HG02970 (cell line): ENCODE results near the gene TMEM121B.
"Not testable (repeated sequence)": the region's sequence is repeated elsewhere in the genome, so short reads cannot be mapped to it uniquely, and the experiment has no call there.

Source experiments
- ATAC-seq: cut with Tn5 transposase; IDR thresholded peaks from one replicate; pipeline ENCODE4 v1.9.1; 2021; ENCODE audit warnings: mild to moderate bottlenecking, moderate library complexity, moderate number of reproducible peaks; ENCODE audit not compliant: unreplicated experiment, low FRiP score

Gene TMEM121B

GRCh38 chr22:17121233-17122195 lies at the start of gene TMEM121B:
TSS of gene TMEM121B (minus strand) at chr22:17121360. CDS start at chr22:17121127, 233 bp downstream.
- ATAC-seq, result no peak

GRCh38 chr22:17167486-17167885 lies 46.3 kb upstream of the TMEM121B start:
- ATAC-seq, result no peak

- no peak for ATAC-seq
Measured at GRCh38 chr22:17164392-17165024, 43.3 kb upstream of the TMEM121B start.

- ATAC-seq, result no peak
Measured at GRCh38 chr22:17162731-17163130, 41.6 kb upstream of the TMEM121B start.

DNA sequence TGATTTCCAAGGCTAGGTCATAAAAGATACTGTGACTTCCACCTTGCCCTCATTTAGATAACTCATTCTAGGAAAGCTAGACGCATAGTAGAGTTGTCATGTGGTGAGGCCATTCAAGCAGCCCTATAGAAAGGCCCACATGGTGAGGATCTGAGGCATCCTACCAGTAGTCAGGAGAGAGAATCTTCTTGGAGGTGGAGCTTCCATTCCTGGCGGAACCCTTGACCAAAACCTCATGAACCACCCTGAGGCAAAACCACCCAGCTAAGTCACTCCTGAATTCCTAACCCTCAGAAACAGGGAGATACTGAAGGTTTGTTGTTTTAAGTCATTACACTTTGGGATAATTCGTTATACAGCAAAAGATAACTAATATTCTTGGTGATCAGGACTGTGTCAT lies 40.8 kb upstream of the TMEM121B start:
- ATAC-seq, result no peak

- ATAC-seq, result peak; percentile 8
Measured at GRCh38 chr22:17159504-17159951, 38.4 kb upstream of the TMEM121B start.

- peak; percentile 70 for ATAC-seq
Measured at GRCh38 chr22:17158568-17159503, 37.7 kb upstream of the TMEM121B start, which contains the start of gene HDHD5. TSS of gene HDHD5 (minus strand) at chr22:17159277. CDS start at chr22:17159251, 26 bp downstream.

- ATAC-seq, result no peak
Measured at GRCh38 chr22:17158176-17158567, 37.0 kb upstream of the TMEM121B start.

- no peak for ATAC-seq
Measured at GRCh38 chr22:17157714-17158113, 36.6 kb upstream of the TMEM121B start.

DNA sequence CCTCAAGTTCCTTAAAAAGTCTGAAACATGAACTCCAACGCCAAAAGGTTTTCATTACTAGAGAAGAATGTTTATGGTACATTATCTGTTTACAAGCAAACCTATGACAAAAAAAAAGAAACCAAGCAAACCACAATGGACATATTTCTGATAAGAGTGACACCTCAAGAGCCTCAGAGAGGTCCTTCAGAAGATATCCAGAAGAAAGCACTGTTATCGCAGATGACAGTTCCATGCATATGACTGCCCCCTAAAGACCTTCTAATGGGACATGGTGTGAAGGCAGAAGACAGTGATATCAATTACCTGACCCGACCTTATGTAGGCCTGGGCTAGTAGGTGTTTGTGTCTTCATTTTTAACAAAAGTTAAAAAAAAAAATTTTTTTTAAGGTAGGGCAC lies 34.8 kb upstream of the TMEM121B start:
- ATAC-seq, result no peak

DNA sequence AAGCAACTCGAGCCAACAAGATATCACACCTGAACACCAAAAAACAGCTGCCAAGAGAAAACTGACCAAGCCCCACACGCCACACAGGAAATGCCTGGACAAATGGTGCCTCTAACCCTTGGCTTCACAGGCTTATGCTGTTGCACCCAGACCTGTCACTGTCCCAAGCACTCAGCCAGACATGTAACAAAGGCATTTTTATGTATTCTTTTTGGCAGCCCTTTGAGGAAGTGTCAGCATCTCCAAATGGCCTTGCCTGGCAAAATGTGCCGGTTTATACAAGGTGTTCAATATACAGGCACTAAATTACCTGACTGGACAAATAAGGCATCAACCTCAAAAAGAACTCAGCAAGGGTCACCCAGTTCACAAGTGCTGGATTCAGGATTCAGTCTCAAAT lies 31.8 kb upstream of the TMEM121B start:
- ATAC-seq, result no peak

GRCh38 chr22:17152340-17152739 lies 31.2 kb upstream of the TMEM121B start:
- ATAC-seq, result no peak

GRCh38 chr22:17149076-17149815 lies 28.1 kb upstream of the TMEM121B start:
- ATAC-seq, result no peak

DNA sequence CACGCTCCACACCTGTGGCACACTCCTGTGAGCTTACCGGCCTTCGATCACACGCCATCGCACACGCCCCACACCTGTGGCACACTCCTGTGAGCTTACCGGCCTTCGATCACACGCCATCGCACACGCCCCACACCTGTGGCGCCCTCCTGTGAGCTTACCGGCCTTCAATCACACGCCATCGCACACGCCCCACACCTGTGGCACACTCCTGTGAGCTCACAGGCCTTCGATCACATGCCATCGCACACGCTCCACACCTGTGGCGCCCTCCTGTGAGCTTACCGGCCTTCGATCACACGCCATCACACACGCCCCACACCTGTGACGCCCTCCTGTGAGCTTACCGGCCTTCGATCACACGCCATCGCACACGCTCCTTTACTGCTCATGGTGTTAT lies 26.3 kb upstream of the TMEM121B start:
- not testable (repeated sequence) for ATAC-seq

- no peak for ATAC-seq
Measured at GRCh38 chr22:17145021-17145680, 24.0 kb upstream of the TMEM121B start.

- no peak for ATAC-seq
Measured at GRCh38 chr22:17143826-17144225, 22.7 kb upstream of the TMEM121B start.

DNA sequence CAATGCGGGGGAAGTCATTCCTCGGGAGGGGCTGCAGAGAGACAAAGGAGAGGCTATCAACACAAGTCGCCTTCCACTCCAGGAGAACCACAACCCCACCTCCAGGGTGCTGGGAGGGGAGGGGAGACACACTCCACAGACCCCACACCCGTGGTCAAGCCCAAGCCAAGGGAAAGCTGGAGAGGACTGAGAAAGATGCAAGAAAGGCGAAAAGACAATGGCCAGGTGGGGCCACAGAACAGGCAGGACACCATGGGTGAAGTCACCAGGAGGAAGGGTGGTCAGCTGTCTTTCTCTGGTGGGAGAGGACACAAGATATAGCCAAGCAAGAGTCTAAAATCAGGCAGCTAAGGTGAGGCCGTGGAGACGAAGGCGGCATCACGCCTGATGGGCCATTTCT lies 21.9 kb upstream of the TMEM121B start:
- ATAC-seq, result no peak

DNA sequence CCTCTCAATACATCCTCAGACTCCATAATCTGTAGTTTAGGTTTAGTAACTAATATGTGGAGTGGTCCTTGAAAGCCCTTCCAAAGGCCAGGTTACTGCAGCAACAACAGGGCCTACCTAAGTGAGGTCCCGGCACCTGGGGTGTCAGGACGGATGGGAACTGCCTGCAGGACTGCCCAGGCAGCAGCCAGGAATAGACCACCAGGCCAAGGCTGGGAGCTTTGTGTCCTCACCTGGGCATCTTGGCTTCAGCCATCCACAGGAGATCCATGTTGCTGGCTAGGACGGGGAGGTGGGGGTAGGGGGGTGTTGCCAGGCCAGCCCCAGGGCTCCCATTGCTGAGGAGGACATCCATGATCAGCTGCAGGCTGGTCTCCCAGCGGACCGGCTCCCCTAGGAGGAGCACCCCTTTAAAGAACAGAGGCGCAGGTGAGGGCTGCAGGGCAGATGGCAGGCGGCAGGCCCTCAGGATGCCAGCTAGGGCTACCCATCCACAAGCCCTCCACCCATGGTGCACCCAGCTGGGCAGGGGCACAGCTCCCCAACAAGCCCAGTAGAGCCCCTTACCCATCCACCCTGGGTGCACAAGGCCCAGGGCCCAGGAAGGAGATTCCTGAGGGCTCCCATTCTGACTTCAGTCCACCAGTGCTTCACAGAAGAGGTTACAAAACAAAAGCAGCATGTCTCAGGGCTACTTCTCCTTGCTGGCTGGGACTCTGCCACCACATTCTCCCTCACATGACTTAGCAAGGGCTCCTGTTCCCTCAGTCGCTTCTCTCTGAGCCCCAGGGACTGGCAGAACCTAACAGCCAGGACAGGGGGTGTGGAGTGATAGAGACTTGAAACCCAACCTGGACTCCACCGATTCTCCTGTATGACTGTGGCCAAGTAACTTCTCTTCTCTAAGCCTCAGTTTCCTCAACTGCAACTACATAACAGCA lies 19.9 kb upstream of the TMEM121B start:
- no peak for ATAC-seq
